IMR-90 (cell line): ENCODE results near the gene NKAIN2. TPM values are rescaled to one million over a fixed set of nuclear protein-coding genes. Genes with fewer than 3 reads are reported as not detected.

Experiments
- ATAC-seq: fragments of 200-7000 bp; cut with Tn5 transposase; 2 replicates; pipeline ENCODE4 v1.9.1; 2020; ENCODE audit warnings: low read depth, mild to moderate bottlenecking, moderate library complexity
- BruUV-seq: library from RNA; stranded (reverse); fragments of 400-500 nt; replicated peaks from 2 replicates; lab custom pipeline; 2021; lab: Mats Ljungman, UMichigan
- CTCF ChIA-PET: fragments of 300-600 bp; formaldehyde crosslinking; extraction: SDS; loops from one replicate; lab custom pipeline; 2021; ENCODE audit warnings: antibody characterized with exemption; lab: Yijun Ruan, JAX
- POLR2A ChIA-PET: fragments of 300-600 bp; sonication (Branson Sonifier 250); formaldehyde crosslinking; loops from one replicate; lab custom pipeline; 2022; ENCODE audit warnings: antibody characterized with exemption; ENCODE audit not compliant: unreplicated experiment; lab: Charles Lee
- DNase-seq: peaks from one replicate; pipeline ENCODE4 v3.0.0; 2013
- H2AFZ ChIP-seq: replicated peaks from 2 replicates; pipeline ENCODE3; 2013; ENCODE audit warnings: low read length, mild to moderate bottlenecking; ENCODE audit not compliant: poor library complexity
- H2AK5ac ChIP-seq: 2 replicates; pipeline ENCODE4 v1.6.1; 2013; ENCODE audit warnings: low read depth, low read length, inconsistent platforms
- H2AK9ac ChIP-seq: replicated peaks from 2 replicates; pipeline ENCODE3; 2013; ENCODE audit warnings: mild to moderate bottlenecking, low read depth, low read length, moderate library complexity; ENCODE audit not compliant: poor library complexity
- H2BK120ac ChIP-seq: 2 replicates; pipeline ENCODE4 v1.6.1; 2013; ENCODE audit warnings: low read depth, low read length, inconsistent platforms
- H2BK15ac ChIP-seq: 3 replicates; pipeline ENCODE4 v1.6.1; 2013; ENCODE audit warnings: low read depth, low read length, inconsistent platforms
- H2BK20ac ChIP-seq: 2 replicates; pipeline ENCODE4 v1.6.1; 2013; ENCODE audit warnings: low read depth, mild to moderate bottlenecking, inconsistent platforms, low read length, moderate library complexity
- H2BK5ac ChIP-seq: 2 replicates; pipeline ENCODE4 v1.6.1; 2013; ENCODE audit warnings: mild to moderate bottlenecking, low read depth, low read length, inconsistent platforms; ENCODE audit not compliant: poor library complexity, severe bottlenecking
- H3K14ac ChIP-seq: replicated peaks from 2 replicates; pipeline ENCODE4 v1.6.1; 2013; ENCODE audit warnings: low read depth, low read length, inconsistent platforms
- H3K18ac ChIP-seq: 2 replicates; pipeline ENCODE4 v1.6.1; 2013; ENCODE audit warnings: low read depth, low read length, control low read depth
- H3K23ac ChIP-seq: 2 replicates; pipeline ENCODE4 v1.6.1; 2013; ENCODE audit warnings: low read depth, low read length, inconsistent platforms
- H3K27ac ChIP-seq: 2 replicates; pipeline ENCODE4 v1.5.1; 2013; ENCODE audit warnings: mild to moderate bottlenecking, control low read depth, low read length; ENCODE audit not compliant: insufficient read depth
- H3K27me3 ChIP-seq: 2 replicates; pipeline ENCODE4 v1.6.1; 2013; ENCODE audit warnings: low read length; ENCODE audit not compliant: control insufficient read depth, insufficient read depth
- H3K36me3 ChIP-seq: 2 replicates; pipeline ENCODE4 v1.6.1; 2013; ENCODE audit warnings: low read length, mixed read lengths; ENCODE audit not compliant: control insufficient read depth, insufficient read depth
- H3K4ac ChIP-seq: 2 replicates; pipeline ENCODE4 v1.6.1; 2013; ENCODE audit warnings: low read depth, low read length, inconsistent platforms
- H3K4me1 ChIP-seq: 2 replicates; pipeline ENCODE4 v1.6.1; 2013; ENCODE audit warnings: low read length, mixed read lengths; ENCODE audit not compliant: control insufficient read depth, insufficient read depth
- H3K4me2 ChIP-seq: 2 replicates; pipeline ENCODE4 v1.6.1; 2013; ENCODE audit warnings: low read depth, mild to moderate bottlenecking, control low read depth, low read length, moderate library complexity
- H3K4me3 ChIP-seq: 2 replicates; pipeline ENCODE4 v1.5.1; 2013; ENCODE audit warnings: low read depth, mild to moderate bottlenecking, control low read depth, low read length, moderate library complexity; ENCODE audit not compliant: insufficient read depth
- H3K56ac ChIP-seq: 2 replicates; pipeline ENCODE4 v1.6.1; 2013; ENCODE audit warnings: low read length, inconsistent platforms; ENCODE audit not compliant: insufficient read depth; ENCODE audit errors: extremely low read depth
- H3K79me1 ChIP-seq, 2 experiments: 2 replicates each; pipeline ENCODE4 v1.6.1; 2013; ENCODE audit warnings: low read length in 2 of 2, inconsistent platforms in 1 of 2, low read depth in 1 of 2
- H3K9ac ChIP-seq: 2 replicates; pipeline ENCODE4 v1.6.1; 2013; ENCODE audit warnings: low read depth, low read length, control low read depth
- H3K9me1 ChIP-seq: 2 replicates; pipeline ENCODE4 v1.6.1; 2013; ENCODE audit warnings: low read length, inconsistent platforms; ENCODE audit not compliant: insufficient read depth
- H3K9me3 ChIP-seq: 2 replicates; pipeline ENCODE4 v1.6.1; 2013; ENCODE audit warnings: low read length; ENCODE audit not compliant: control insufficient read depth, insufficient read depth
- H4K20me1 ChIP-seq: 2 replicates; pipeline ENCODE4 v1.6.1; 2013; ENCODE audit warnings: low read length, inconsistent platforms; ENCODE audit not compliant: insufficient read depth
- H4K5ac ChIP-seq: 2 replicates; pipeline ENCODE4 v1.6.1; 2013; ENCODE audit warnings: mild to moderate bottlenecking, low read depth, low read length, control low read depth
- H4K8ac ChIP-seq, 2 experiments: 2 replicates each; pipeline ENCODE4 v1.6.1; 2013; ENCODE audit warnings: low read depth in 2 of 2, low read length in 2 of 2, control low read depth in 1 of 2, inconsistent platforms in 1 of 2
- H4K91ac ChIP-seq: 2 replicates; pipeline ENCODE4 v1.6.1; 2013; ENCODE audit warnings: low read depth, low read length, inconsistent platforms; ENCODE audit not compliant: insufficient read depth
- BHLHE40 ChIP-seq: fragments of 150-350 bp; IDR thresholded peaks from 2 replicates; pipeline ENCODE4 v1.6.1; 2016; ENCODE audit warnings: mild to moderate bottlenecking, low read depth, low read length
- CEBPB ChIP-seq: IDR thresholded peaks from 2 replicates; pipeline ENCODE4 v1.6.1; 2012; ENCODE audit warnings: low read depth, low read length, improper control_type of control experiment
- CHD1 ChIP-seq: IDR thresholded peaks from 2 replicates; pipeline ENCODE4 v1.6.1; 2012; ENCODE audit warnings: low read depth, low read length, improper control_type of control experiment
- CTCF ChIP-seq: conservative IDR thresholded peaks from 2 replicates; pipeline ENCODE4 v1.5.1; 2012; ENCODE audit warnings: mild to moderate bottlenecking, low read depth, low read length, improper control_type of control experiment
- ELK1 ChIP-seq: fragments of 150-350 bp; IDR thresholded peaks from 2 replicates; pipeline ENCODE4 v1.6.1; 2016; ENCODE audit warnings: low read depth, mild to moderate bottlenecking, low read length, moderate library complexity, borderline replicate concordance
- MAFK ChIP-seq: IDR thresholded peaks from 2 replicates; pipeline ENCODE4 v1.6.1; 2012; ENCODE audit warnings: low read depth, low read length, improper control_type of control experiment
- MAZ ChIP-seq: IDR thresholded peaks from 2 replicates; pipeline ENCODE4 v1.6.1; 2012; ENCODE audit warnings: low read depth, mild to moderate bottlenecking, low read length, improper control_type of control experiment, moderate library complexity, borderline replicate concordance
- NFE2L2 ChIP-seq: fragments of 150-350 bp; IDR thresholded peaks from 2 replicates; pipeline ENCODE4 v1.6.1; 2016; ENCODE audit warnings: low read depth, mild to moderate bottlenecking, low read length
- POLR2A ChIP-seq: IDR thresholded peaks from 2 replicates; pipeline ENCODE4 v1.6.1; 2012; ENCODE audit warnings: mild to moderate bottlenecking, low read depth, low read length
- RAD21 ChIP-seq: IDR thresholded peaks from 2 replicates; pipeline ENCODE4 v1.6.1; 2012; ENCODE audit warnings: low read length, improper control_type of control experiment
- RCOR1 ChIP-seq: IDR thresholded peaks from 2 replicates; pipeline ENCODE4 v1.6.1; 2012; ENCODE audit warnings: mild to moderate bottlenecking, low read length, improper control_type of control experiment; ENCODE audit not compliant: insufficient replicate concordance
- RFX5 ChIP-seq: IDR thresholded peaks from 2 replicates; pipeline ENCODE4 v1.8.0; 2012; ENCODE audit warnings: low read depth, mild to moderate bottlenecking, low read length, moderate library complexity
- SMC3 ChIP-seq: fragments of 150-350 bp; IDR thresholded peaks from 2 replicates; pipeline ENCODE4 v1.6.1; 2016; ENCODE audit warnings: low read depth, mild to moderate bottlenecking, antibody characterized with exemption, low read length, moderate library complexity
- USF2 ChIP-seq: fragments of 150-350 bp; IDR thresholded peaks from 2 replicates; pipeline ENCODE4 v1.6.1; 2017; ENCODE audit warnings: mild to moderate bottlenecking, antibody characterized with exemption, low read length, low read depth
- WGBS, 2 experiments: methylation state at CpG; one replicate each; pipeline versions ENCODE4 v1.1.5 to v1.1.7; 2013; ENCODE audit warnings: missing lambda C conversion rate in 2 of 2; ENCODE audit not compliant: insufficient read length in 1 of 2; ENCODE audit errors: extremely low coverage in 2 of 2; 5-methylcytosine and 5-hydroxymethylcytosine counted together
- dilution Hi-C: fragments of 300-500 bp; cut with HindIII; formaldehyde crosslinking; loops from one replicate; pipeline ENCODE4 v1.14.3; 2018; ENCODE audit warnings: low sequenced_read_pairs; ENCODE audit not compliant: unreplicated experiment
- in situ Hi-C: fragments of 300-500 bp; cut with MboI; formaldehyde crosslinking; loops from 3 replicates; pipeline ENCODE4 v1.14.3; 2019; ENCODE audit warnings: low sequenced_read_pairs, inconsistent platforms, mixed read lengths
- intact Hi-C: fragments of 100-400 bp; cut with micrococcal nuclease; formaldehyde crosslinking; loops from 2 replicates; pipeline ENCODE4 v1.10.0; 2022
- polyA plus RNA-seq, 3 experiments: library from polyadenylated mRNA; depleted of rRNA; stranded (reverse); fragments of >200 nt; gene quantifications; 2 replicates each; pipeline ENCODE4 v1.2.3, GENCODE V29; 2012; ENCODE audit warnings: low replicate concordance in 1 of 3
- total RNA-seq: library from RNA; depleted of rRNA; stranded (reverse); fragments of >200 nt; gene quantifications from 2 replicates; pipeline ENCODE4 v1.2.3, GENCODE V29; 2012

The NKAIN2 gene
- total and polyA plus RNA-seq, 2 of the 4 experiments (the other 2 are of a cell fraction): not detected

- H3K27me3 ChIP-seq: peaks cover 11% of the 10 kb centered on the region
- no peaks in the 10 kb centered on the region for H4K20me1 ChIP-seq
- H3K4me3 ChIP-seq: no peak overlapping the region
- no peak overlapping the region for H3K4ac ChIP-seq
- no peak overlapping the region for H2AK5ac ChIP-seq
- peaks cover 2% of the 10 kb centered on the region; the same call in 1 of the 2 replicates for H3K4me1 ChIP-seq
- H3K18ac ChIP-seq: no peak overlapping the region
- no peak overlapping the region for H2BK20ac ChIP-seq
- no peak overlapping the region for H2AK9ac ChIP-seq
- no peak overlapping the region for H3K56ac ChIP-seq
- no peak for ATAC-seq
- H4K5ac ChIP-seq: no peak overlapping the region
- H2BK5ac ChIP-seq: no peak overlapping the region
- H3K9me1 ChIP-seq: no peaks in the 10 kb centered on the region
- in situ Hi-C loops (loop anchor here (10.0 kb wide), 1 partner anchor 162 kb away; no protein-coding TSS in a partner anchor), intact Hi-C loops (loop anchor here (1.0 kb wide), 3 partner anchors 164 to 1052 kb away; no protein-coding TSS in a partner anchor), dilution Hi-C loops (no loop called here)
- no peak for DNase-seq
- no CpG with 5 or more reads among the region's 6 CpGs for WGBS, 2 experiments
- no peak overlapping the region for H3K14ac ChIP-seq
- no peak overlapping the region for H4K91ac ChIP-seq
- ChIA-PET CTCF (interaction anchor here (0.6 to 1.4 kb wide), 13 partner anchors 11 to 1315 kb away, joined by 3 to 7 read pairs (median 3); no protein-coding TSS in a partner anchor), POLR2A (no interaction called here)
- BruUV-seq: no TSS peak
- TF ChIP-seq CEBPB (no peak), USF2 (no peak), SMC3 (no peak), RFX5 (no peak), ELK1 (no peak), CHD1 (no peak), POLR2A (no peak), RAD21 (no peak), BHLHE40 (no peak), NFE2L2 (no peak), CTCF (no peak), MAZ (no peak), RCOR1 (no peak), MAFK (no peak)
- H3K79me1 ChIP-seq: no peaks in the 10 kb centered on the region
- no peak overlapping the region for H2BK15ac ChIP-seq
- H2AFZ ChIP-seq: no peak overlapping the region
- H3K9me3 ChIP-seq: no peaks in the 10 kb centered on the region
- H3K4me2 ChIP-seq: peak overlapping the region; percentile 54; the same call in 1 of the 2 replicates
- H3K23ac ChIP-seq: no peak overlapping the region
- no peak overlapping the region for H4K8ac ChIP-seq
- no peak overlapping the region for H3K9ac ChIP-seq
- no peak overlapping the region for H3K27ac ChIP-seq
- H2BK120ac ChIP-seq: no peak overlapping the region
- H3K36me3 ChIP-seq: no peaks in the 10 kb centered on the region
These were observed 1.3 kb upstream of the NKAIN2 start for GRCh38 chr6:123802351-123802696.
